GM23338 (cell line): ENCODE results near the gene SCNN1G. TPM values are rescaled to one million over a fixed set of nuclear protein-coding genes. Genes with fewer than 3 reads are reported as not detected.

ENCODE experiments used
- ATAC-seq: fragments of 200-7000 bp; cut with Tn5 transposase; 3 replicates; pipeline ENCODE4 v1.9.1; 2020
- DNase-seq: peaks from one replicate; pipeline ENCODE4 v3.0.0-alpha.2; 2015; ENCODE audit warnings: low spot score
- H2AFZ ChIP-seq: fragments of 200-600 bp; sonication (generic); 2 replicates; pipeline ENCODE4 v1.8.0; 2016; ENCODE audit warnings: antibody characterized with exemption, mild to moderate bottlenecking, moderate library complexity
- H3F3A ChIP-seq: fragments of 200-600 bp; sonication (generic); replicated peaks from 2 replicates; pipeline ENCODE4 v1.8.0; 2017; ENCODE audit warnings: antibody characterized with exemption, mixed run types, low read depth
- H3K27ac ChIP-seq: fragments of 200-600 bp; sonication (generic); 2 replicates; pipeline ENCODE4 v1.6.1; 2016; ENCODE audit warnings: low read depth
- H3K27me3 ChIP-seq: fragments of 200-600 bp; sonication (generic); 2 replicates; pipeline ENCODE4 v1.8.0; 2016; ENCODE audit warnings: mild to moderate bottlenecking, mixed run types, moderate library complexity; ENCODE audit not compliant: insufficient read depth
- H3K36me3 ChIP-seq: fragments of 200-600 bp; sonication (generic); 2 replicates; pipeline ENCODE4 v1.8.0; 2016; ENCODE audit warnings: mild to moderate bottlenecking; ENCODE audit not compliant: insufficient read depth
- H3K4me1 ChIP-seq: fragments of 200-600 bp; sonication (generic); 2 replicates; pipeline ENCODE4 v1.8.0; 2016; ENCODE audit warnings: mild to moderate bottlenecking, moderate library complexity; ENCODE audit not compliant: insufficient read depth
- H3K4me2 ChIP-seq: fragments of 200-600 bp; sonication (generic); 2 replicates; pipeline ENCODE4 v1.7.1; 2017; ENCODE audit warnings: mixed run types
- H3K4me3 ChIP-seq: fragments of 200-600 bp; sonication (generic); 2 replicates; pipeline ENCODE4 v1.6.1; 2016; ENCODE audit warnings: mixed run types
- H3K79me2 ChIP-seq: fragments of 200-600 bp; sonication (generic); replicated peaks from 2 replicates; pipeline ENCODE4 v1.8.0; 2017; ENCODE audit warnings: mild to moderate bottlenecking; ENCODE audit not compliant: insufficient read depth
- H3K9me2 ChIP-seq: fragments of 200-600 bp; sonication (generic); 2 replicates; pipeline ENCODE4 v1.8.0; 2017; ENCODE audit not compliant: insufficient read depth
- H4K20me1 ChIP-seq: fragments of 200-600 bp; sonication (generic); replicated peaks from 2 replicates; pipeline ENCODE4 v1.8.0; 2017; ENCODE audit warnings: mild to moderate bottlenecking; ENCODE audit not compliant: insufficient read depth
- H3K27ac Mint-ChIP-seq: 2 replicates; pipeline ENCODE4 v1.8.0; 2020; ENCODE audit warnings: inconsistent platforms, mild to moderate bottlenecking, moderate library complexity, mixed read lengths
- H3K27me3 Mint-ChIP-seq: 3 replicates; pipeline ENCODE4 v1.8.0; 2022; ENCODE audit warnings: low read depth, mild to moderate bottlenecking, moderate library complexity, mixed read lengths, inconsistent platforms; ENCODE audit not compliant: insufficient read depth, poor library complexity
- H3K36me3 Mint-ChIP-seq: 3 replicates; pipeline ENCODE4 v1.8.0; 2021; ENCODE audit warnings: low read depth, mild to moderate bottlenecking, inconsistent platforms, moderate library complexity, mixed read lengths
- H3K4me1 Mint-ChIP-seq: 3 replicates; pipeline ENCODE4 v1.8.0; 2020; ENCODE audit warnings: mild to moderate bottlenecking, inconsistent platforms, mixed read lengths
- H3K4me3 Mint-ChIP-seq: 3 replicates; pipeline ENCODE4 v1.8.0; 2021; ENCODE audit warnings: moderate library complexity, mild to moderate bottlenecking, inconsistent platforms, mixed read lengths
- H3K9me3 Mint-ChIP-seq: 3 replicates; pipeline ENCODE4 v1.8.0; 2020; ENCODE audit warnings: moderate library complexity, mild to moderate bottlenecking, inconsistent platforms, mixed read lengths
- CREB1 ChIP-seq: fragments of 250-450 bp; sonication (Bioruptor Pico); IDR thresholded peaks from 2 replicates; pipeline ENCODE4 v1.5.0; 2020; ENCODE audit warnings: low read depth, mild to moderate bottlenecking, moderate library complexity
- EZH2 ChIP-seq: fragments of 200-600 bp; sonication (generic); IDR thresholded peaks from one replicate; pipeline ENCODE4 v1.8.0; 2017; ENCODE audit warnings: antibody characterized with exemption, mild to moderate bottlenecking, low read depth; ENCODE audit not compliant: unreplicated experiment
- EZH2phosphoT487 ChIP-seq: fragments of 200-600 bp; sonication (generic); IDR thresholded peaks from one replicate; pipeline ENCODE4 v1.8.1; 2018; ENCODE audit warnings: antibody characterized with exemption; ENCODE audit not compliant: unreplicated experiment
- JUNB ChIP-seq: IDR thresholded peaks from one replicate; pipeline ENCODE4 v1.6.1; 2016; ENCODE audit warnings: antibody characterized with exemption; ENCODE audit not compliant: unreplicated experiment
- NANOG ChIP-seq: IDR thresholded peaks from 2 replicates; pipeline ENCODE4 v1.6.1; 2016; ENCODE audit warnings: antibody characterized with exemption, borderline replicate concordance
- POLR2AphosphoS5 ChIP-seq: IDR thresholded peaks from 2 replicates; pipeline ENCODE4 v1.6.1; 2016; ENCODE audit warnings: antibody characterized with exemption, low read depth
- STAT1 ChIP-seq: IDR thresholded peaks from one replicate; pipeline ENCODE4 v1.6.1; 2016; ENCODE audit warnings: antibody characterized with exemption; ENCODE audit not compliant: unreplicated experiment
- ZNF114 ChIP-seq: fragments of 250-450 bp; sonication (Bioruptor Pico); IDR thresholded peaks from 2 replicates; pipeline ENCODE4 v1.5.0; 2020; ENCODE audit warnings: mild to moderate bottlenecking, moderate library complexity
- ZNF331 ChIP-seq: fragments of 250-450 bp; sonication (Bioruptor Pico); IDR thresholded peaks from 2 replicates; pipeline ENCODE4 v1.5.0; 2020; ENCODE audit warnings: low read depth, mild to moderate bottlenecking, moderate library complexity
- polyA plus RNA-seq: library from polyadenylated mRNA; unstranded; fragments of >200 nt; fragmentation: Nextera tagmentation; extraction: Ambion mirVana; gene quantifications from 2 replicates; pipeline ENCODE4 v1.2.1, GENCODE V29; 2016
- total RNA-seq: library from RNA; depleted of rRNA; stranded (reverse); fragments of >200 nt; shearing (Covaris generic); gene quantifications from 2 replicates; pipeline ENCODE4 v1.2.3, GENCODE V29; 2014
- TF ChIP-seq, protein P1 (sequence below): fragments of 250-450 bp; sonication (Bioruptor Pico); IDR thresholded peaks from 2 replicates; pipeline ENCODE4 v1.5.0; 2020; ENCODE audit warnings: mild to moderate bottlenecking, moderate library complexity
- TF ChIP-seq, protein P2 (sequence below): IDR thresholded peaks from one replicate; pipeline ENCODE4 v1.6.1; 2018; ENCODE audit warnings: antibody characterized with exemption; ENCODE audit not compliant: unreplicated experiment
- TF ChIP-seq, protein P3 (sequence below), 2 experiments: fragments of 200-600 bp in 1 of 2; sonication (generic) in 1 of 2; conservative IDR thresholded peaks; 2 replicates each; pipeline versions ENCODE4 v1.5.1 to v1.6.1; 2016 to 2017; ENCODE audit warnings: antibody characterized with exemption in 2 of 2, low read depth in 2 of 2, mild to moderate bottlenecking in 2 of 2, moderate library complexity in 1 of 2
- TF ChIP-seq, protein P4 (sequence below): IDR thresholded peaks from 2 replicates; pipeline ENCODE4 v1.6.1; 2016; ENCODE audit warnings: antibody characterized with exemption

Gene SCNN1G
- total and polyA plus RNA-seq, 2 experiments from 2014 or later = 0.97 to 1.1 TPM

DNA sequence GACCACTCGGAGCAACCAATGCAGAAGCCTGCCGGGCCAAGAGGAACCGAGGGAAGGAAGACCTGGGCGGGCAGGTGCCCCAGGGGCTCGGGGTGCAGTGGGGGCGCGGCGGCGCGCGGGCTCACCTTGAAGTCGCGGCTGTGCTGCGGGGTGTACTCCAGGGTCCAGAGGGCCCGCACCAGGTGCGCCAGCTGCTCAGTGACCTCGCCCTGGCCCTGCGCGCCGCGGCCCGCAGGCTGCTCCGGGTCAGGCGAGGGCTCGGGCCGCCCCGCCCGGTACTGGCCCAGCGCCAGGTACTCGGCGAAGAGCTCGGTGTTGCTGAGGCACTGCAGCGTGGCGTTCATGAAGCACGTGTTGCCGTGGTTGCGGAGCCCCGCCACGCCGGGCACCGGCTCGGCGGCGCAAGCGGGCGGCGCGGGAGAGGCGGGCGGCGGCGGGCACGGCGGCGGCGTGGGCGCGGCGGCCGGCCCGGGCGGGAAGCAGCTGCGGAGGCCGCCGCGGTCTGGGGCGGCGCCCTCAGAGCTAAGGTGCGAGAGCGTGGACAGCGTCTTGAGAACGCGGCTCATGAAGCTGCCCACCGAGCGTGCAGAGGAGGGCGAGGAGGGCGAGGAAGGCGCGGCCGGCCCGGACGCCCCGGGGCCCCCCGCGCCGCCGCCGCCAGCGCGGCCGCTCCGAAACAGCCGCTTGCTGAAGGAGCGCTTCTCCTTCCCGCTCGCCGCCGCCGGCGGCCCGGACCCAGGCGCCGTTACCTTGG lies 33.9 kb upstream of the SCNN1G start:
- H3K9me2 ChIP-seq = no peaks in the 10 kb centered on the region
- no peak overlapping the region for H3K27ac ChIP-seq
- H2AFZ ChIP-seq = peak overlapping the region; percentile 78
- H3K36me3 Mint-ChIP-seq = peaks cover 5% of the 10 kb centered on the region; the same call in 1 of the 3 replicates
- no peaks in the 10 kb centered on the region; the same call in 2 of the 3 replicates for H3K9me3 Mint-ChIP-seq
- peaks cover 22% of the 10 kb centered on the region for H4K20me1 ChIP-seq
- no peaks in the 10 kb centered on the region for H3K36me3 ChIP-seq
- peaks cover 6% of the 10 kb centered on the region for H3K27me3 Mint-ChIP-seq
- DNase-seq = peak; percentile 57
- peaks cover 35% of the 10 kb centered on the region for H3K4me1 ChIP-seq
- peak overlapping the region; percentile 94 for H3K4me3 Mint-ChIP-seq
- H3K4me1 Mint-ChIP-seq = peaks cover 39% of the 10 kb centered on the region
- no peaks in the 10 kb centered on the region for H3F3A ChIP-seq
- peaks cover 46% of the 10 kb centered on the region for H3K79me2 ChIP-seq
- H3K4me3 ChIP-seq = peak overlapping the region; percentile 86
- ATAC-seq = peak; percentile 37
- TF ChIP-seq EZH2phosphoT487 = no peak
- TF ChIP-seq, protein P1, sequence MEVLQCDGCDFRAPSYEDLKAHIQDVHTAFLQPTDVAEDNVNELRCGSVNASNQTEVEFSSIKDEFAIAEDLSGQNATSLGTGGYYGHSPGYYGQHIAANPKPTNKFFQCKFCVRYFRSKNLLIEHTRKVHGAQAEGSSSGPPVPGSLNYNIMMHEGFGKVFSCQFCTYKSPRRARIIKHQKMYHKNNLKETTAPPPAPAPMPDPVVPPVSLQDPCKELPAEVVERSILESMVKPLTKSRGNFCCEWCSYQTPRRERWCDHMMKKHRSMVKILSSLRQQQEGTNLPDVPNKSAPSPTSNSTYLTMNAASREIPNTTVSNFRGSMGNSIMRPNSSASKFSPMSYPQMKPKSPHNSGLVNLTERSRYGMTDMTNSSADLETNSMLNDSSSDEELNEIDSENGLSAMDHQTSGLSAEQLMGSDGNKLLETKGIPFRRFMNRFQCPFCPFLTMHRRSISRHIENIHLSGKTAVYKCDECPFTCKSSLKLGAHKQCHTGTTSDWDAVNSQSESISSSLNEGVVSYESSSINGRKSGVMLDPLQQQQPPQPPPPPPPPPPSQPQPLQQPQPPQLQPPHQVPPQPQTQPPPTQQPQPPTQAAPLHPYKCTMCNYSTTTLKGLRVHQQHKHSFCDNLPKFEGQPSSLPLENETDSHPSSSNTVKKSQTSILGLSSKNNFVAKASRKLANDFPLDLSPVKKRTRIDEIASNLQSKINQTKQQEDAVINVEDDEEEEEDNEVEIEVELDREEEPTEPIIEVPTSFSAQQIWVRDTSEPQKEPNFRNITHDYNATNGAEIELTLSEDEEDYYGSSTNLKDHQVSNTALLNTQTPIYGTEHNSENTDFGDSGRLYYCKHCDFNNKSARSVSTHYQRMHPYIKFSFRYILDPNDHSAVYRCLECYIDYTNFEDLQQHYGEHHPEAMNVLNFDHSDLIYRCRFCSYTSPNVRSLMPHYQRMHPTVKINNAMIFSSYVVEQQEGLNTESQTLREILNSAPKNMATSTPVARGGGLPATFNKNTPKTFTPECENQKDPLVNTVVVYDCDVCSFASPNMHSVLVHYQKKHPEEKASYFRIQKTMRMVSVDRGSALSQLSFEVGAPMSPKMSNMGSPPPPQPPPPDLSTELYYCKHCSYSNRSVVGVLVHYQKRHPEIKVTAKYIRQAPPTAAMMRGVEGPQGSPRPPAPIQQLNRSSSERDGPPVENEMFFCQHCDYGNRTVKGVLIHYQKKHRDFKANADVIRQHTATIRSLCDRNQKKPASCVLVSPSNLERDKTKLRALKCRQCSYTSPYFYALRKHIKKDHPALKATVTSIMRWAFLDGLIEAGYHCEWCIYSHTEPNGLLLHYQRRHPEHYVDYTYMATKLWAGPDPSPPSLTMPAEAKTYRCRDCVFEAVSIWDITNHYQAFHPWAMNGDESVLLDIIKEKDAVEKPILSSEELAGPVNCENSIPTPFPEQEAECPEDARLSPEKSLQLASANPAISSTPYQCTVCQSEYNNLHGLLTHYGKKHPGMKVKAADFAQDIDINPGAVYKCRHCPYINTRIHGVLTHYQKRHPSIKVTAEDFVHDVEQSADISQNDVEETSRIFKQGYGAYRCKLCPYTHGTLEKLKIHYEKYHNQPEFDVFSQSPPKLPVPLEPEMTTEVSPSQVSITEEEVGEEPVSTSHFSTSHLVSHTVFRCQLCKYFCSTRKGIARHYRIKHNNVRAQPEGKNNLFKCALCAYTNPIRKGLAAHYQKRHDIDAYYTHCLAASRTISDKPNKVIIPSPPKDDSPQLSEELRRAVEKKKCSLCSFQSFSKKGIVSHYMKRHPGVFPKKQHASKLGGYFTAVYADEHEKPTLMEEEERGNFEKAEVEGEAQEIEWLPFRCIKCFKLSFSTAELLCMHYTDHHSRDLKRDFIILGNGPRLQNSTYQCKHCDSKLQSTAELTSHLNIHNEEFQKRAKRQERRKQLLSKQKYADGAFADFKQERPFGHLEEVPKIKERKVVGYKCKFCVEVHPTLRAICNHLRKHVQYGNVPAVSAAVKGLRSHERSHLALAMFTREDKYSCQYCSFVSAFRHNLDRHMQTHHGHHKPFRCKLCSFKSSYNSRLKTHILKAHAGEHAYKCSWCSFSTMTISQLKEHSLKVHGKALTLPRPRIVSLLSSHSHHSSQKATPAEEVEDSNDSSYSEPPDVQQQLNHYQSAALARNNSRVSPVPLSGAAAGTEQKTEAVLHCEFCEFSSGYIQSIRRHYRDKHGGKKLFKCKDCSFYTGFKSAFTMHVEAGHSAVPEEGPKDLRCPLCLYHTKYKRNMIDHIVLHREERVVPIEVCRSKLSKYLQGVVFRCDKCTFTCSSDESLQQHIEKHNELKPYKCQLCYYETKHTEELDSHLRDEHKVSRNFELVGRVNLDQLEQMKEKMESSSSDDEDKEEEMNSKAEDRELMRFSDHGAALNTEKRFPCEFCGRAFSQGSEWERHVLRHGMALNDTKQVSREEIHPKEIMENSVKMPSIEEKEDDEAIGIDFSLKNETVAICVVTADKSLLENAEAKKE (CRISPR knock-in tag) = no peak
- TF ChIP-seq, protein P2, sequence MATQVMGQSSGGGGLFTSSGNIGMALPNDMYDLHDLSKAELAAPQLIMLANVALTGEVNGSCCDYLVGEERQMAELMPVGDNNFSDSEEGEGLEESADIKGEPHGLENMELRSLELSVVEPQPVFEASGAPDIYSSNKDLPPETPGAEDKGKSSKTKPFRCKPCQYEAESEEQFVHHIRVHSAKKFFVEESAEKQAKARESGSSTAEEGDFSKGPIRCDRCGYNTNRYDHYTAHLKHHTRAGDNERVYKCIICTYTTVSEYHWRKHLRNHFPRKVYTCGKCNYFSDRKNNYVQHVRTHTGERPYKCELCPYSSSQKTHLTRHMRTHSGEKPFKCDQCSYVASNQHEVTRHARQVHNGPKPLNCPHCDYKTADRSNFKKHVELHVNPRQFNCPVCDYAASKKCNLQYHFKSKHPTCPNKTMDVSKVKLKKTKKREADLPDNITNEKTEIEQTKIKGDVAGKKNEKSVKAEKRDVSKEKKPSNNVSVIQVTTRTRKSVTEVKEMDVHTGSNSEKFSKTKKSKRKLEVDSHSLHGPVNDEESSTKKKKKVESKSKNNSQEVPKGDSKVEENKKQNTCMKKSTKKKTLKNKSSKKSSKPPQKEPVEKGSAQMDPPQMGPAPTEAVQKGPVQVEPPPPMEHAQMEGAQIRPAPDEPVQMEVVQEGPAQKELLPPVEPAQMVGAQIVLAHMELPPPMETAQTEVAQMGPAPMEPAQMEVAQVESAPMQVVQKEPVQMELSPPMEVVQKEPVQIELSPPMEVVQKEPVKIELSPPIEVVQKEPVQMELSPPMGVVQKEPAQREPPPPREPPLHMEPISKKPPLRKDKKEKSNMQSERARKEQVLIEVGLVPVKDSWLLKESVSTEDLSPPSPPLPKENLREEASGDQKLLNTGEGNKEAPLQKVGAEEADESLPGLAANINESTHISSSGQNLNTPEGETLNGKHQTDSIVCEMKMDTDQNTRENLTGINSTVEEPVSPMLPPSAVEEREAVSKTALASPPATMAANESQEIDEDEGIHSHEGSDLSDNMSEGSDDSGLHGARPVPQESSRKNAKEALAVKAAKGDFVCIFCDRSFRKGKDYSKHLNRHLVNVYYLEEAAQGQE = no peak
- TF ChIP-seq STAT1 = no peak
- TF ChIP-seq ZNF114 (CRISPR knock-in tag) = no peak
- TF ChIP-seq EZH2 = no peak
- no peak for TF ChIP-seq CREB1 (CRISPR knock-in tag)
- no peak for TF ChIP-seq ZNF331 (CRISPR knock-in tag)
- no peak for TF ChIP-seq NANOG
- no peak for TF ChIP-seq POLR2AphosphoS5
- TF ChIP-seq JUNB = no peak
- TF ChIP-seq, protein P3, sequence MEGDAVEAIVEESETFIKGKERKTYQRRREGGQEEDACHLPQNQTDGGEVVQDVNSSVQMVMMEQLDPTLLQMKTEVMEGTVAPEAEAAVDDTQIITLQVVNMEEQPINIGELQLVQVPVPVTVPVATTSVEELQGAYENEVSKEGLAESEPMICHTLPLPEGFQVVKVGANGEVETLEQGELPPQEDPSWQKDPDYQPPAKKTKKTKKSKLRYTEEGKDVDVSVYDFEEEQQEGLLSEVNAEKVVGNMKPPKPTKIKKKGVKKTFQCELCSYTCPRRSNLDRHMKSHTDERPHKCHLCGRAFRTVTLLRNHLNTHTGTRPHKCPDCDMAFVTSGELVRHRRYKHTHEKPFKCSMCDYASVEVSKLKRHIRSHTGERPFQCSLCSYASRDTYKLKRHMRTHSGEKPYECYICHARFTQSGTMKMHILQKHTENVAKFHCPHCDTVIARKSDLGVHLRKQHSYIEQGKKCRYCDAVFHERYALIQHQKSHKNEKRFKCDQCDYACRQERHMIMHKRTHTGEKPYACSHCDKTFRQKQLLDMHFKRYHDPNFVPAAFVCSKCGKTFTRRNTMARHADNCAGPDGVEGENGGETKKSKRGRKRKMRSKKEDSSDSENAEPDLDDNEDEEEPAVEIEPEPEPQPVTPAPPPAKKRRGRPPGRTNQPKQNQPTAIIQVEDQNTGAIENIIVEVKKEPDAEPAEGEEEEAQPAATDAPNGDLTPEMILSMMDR (conservative IDR thresholded peaks at IDR 0.05; ENCODE audit: low read depth in 2 of 2) = no peak
- TF ChIP-seq, protein P4, sequence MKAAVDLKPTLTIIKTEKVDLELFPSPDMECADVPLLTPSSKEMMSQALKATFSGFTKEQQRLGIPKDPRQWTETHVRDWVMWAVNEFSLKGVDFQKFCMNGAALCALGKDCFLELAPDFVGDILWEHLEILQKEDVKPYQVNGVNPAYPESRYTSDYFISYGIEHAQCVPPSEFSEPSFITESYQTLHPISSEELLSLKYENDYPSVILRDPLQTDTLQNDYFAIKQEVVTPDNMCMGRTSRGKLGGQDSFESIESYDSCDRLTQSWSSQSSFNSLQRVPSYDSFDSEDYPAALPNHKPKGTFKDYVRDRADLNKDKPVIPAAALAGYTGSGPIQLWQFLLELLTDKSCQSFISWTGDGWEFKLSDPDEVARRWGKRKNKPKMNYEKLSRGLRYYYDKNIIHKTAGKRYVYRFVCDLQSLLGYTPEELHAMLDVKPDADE = no peak
- H3K4me2 ChIP-seq = peak overlapping the region; percentile 91
- peaks cover 8% of the 10 kb centered on the region; the same call in 1 of the 2 replicates for H3K27me3 ChIP-seq
- H3K27ac Mint-ChIP-seq = no peak overlapping the region
